ENCODE measurements around the gene PROX1.

DNA sequence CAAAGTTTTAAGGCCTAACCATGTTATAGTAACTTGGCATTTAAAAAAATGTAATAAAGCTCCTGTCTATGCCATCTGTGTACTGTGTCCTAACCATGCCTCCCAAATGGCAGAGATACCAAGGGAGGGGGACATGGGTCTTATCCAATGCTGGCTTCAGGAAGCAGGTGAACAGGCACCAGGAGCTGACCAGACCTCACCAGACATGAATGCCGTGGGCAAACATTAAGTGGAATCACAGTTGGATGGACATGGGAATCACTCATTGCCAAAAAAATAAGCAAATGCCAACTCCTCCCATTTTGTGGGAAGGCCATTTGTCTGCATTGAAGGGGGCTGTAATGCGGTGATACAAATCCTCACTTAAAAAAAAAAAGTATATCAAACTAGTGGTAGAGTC, 22.9 kb downstream of the PROX1 start:
- no peak for TF ChIP-seq EZH2 (IDR thresholded peaks at IDR 0.05; ENCODE audit: low read length, missing control alignments)
- TF ChIP-seq, protein P1, sequence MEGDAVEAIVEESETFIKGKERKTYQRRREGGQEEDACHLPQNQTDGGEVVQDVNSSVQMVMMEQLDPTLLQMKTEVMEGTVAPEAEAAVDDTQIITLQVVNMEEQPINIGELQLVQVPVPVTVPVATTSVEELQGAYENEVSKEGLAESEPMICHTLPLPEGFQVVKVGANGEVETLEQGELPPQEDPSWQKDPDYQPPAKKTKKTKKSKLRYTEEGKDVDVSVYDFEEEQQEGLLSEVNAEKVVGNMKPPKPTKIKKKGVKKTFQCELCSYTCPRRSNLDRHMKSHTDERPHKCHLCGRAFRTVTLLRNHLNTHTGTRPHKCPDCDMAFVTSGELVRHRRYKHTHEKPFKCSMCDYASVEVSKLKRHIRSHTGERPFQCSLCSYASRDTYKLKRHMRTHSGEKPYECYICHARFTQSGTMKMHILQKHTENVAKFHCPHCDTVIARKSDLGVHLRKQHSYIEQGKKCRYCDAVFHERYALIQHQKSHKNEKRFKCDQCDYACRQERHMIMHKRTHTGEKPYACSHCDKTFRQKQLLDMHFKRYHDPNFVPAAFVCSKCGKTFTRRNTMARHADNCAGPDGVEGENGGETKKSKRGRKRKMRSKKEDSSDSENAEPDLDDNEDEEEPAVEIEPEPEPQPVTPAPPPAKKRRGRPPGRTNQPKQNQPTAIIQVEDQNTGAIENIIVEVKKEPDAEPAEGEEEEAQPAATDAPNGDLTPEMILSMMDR (conservative IDR thresholded peaks at IDR 0.05 in 1 of 2, IDR thresholded peaks at IDR 0.05 in 1 of 2; ENCODE audit: low read depth in 1 of 2, low read length in 2 of 2): no peak
